IMR-90 (cell line): ENCODE results near the gene CXCL3. TPM values are rescaled to one million over a fixed set of nuclear protein-coding genes. Genes with fewer than 3 reads are reported as not detected.

Experiments used
- ATAC-seq: fragments of 200-7000 bp; cut with Tn5 transposase; 2 replicates; pipeline ENCODE4 v1.9.1; 2020; ENCODE audit warnings: low read depth, mild to moderate bottlenecking, moderate library complexity
- BruUV-seq: library from RNA; stranded (reverse); fragments of 400-500 nt; replicated peaks from 2 replicates; lab custom pipeline; 2021; lab: Mats Ljungman, UMichigan
- CTCF ChIA-PET: fragments of 300-600 bp; formaldehyde crosslinking; extraction: SDS; loops from one replicate; lab custom pipeline; 2021; ENCODE audit warnings: antibody characterized with exemption; lab: Yijun Ruan, JAX
- POLR2A ChIA-PET: fragments of 300-600 bp; sonication (Branson Sonifier 250); formaldehyde crosslinking; loops from one replicate; lab custom pipeline; 2022; ENCODE audit warnings: antibody characterized with exemption; ENCODE audit not compliant: unreplicated experiment; lab: Charles Lee
- DNase-seq: peaks from one replicate; pipeline ENCODE4 v3.0.0; 2013
- H2AFZ ChIP-seq: replicated peaks from 2 replicates; pipeline ENCODE3; 2013; ENCODE audit warnings: low read length, mild to moderate bottlenecking; ENCODE audit not compliant: poor library complexity
- H2AK5ac ChIP-seq: 2 replicates; pipeline ENCODE4 v1.6.1; 2013; ENCODE audit warnings: low read depth, low read length, inconsistent platforms
- H2AK9ac ChIP-seq: replicated peaks from 2 replicates; pipeline ENCODE3; 2013; ENCODE audit warnings: mild to moderate bottlenecking, low read depth, low read length, moderate library complexity; ENCODE audit not compliant: poor library complexity
- H2BK120ac ChIP-seq: 2 replicates; pipeline ENCODE4 v1.6.1; 2013; ENCODE audit warnings: low read depth, low read length, inconsistent platforms
- H2BK15ac ChIP-seq: 3 replicates; pipeline ENCODE4 v1.6.1; 2013; ENCODE audit warnings: low read depth, low read length, inconsistent platforms
- H2BK20ac ChIP-seq: 2 replicates; pipeline ENCODE4 v1.6.1; 2013; ENCODE audit warnings: low read depth, mild to moderate bottlenecking, inconsistent platforms, low read length, moderate library complexity
- H2BK5ac ChIP-seq: 2 replicates; pipeline ENCODE4 v1.6.1; 2013; ENCODE audit warnings: mild to moderate bottlenecking, low read depth, low read length, inconsistent platforms; ENCODE audit not compliant: poor library complexity, severe bottlenecking
- H3K14ac ChIP-seq: replicated peaks from 2 replicates; pipeline ENCODE4 v1.6.1; 2013; ENCODE audit warnings: low read depth, low read length, inconsistent platforms
- H3K18ac ChIP-seq: 2 replicates; pipeline ENCODE4 v1.6.1; 2013; ENCODE audit warnings: low read depth, low read length, control low read depth
- H3K23ac ChIP-seq: 2 replicates; pipeline ENCODE4 v1.6.1; 2013; ENCODE audit warnings: low read depth, low read length, inconsistent platforms
- H3K27ac ChIP-seq: 2 replicates; pipeline ENCODE4 v1.5.1; 2013; ENCODE audit warnings: mild to moderate bottlenecking, control low read depth, low read length; ENCODE audit not compliant: insufficient read depth
- H3K27me3 ChIP-seq: 2 replicates; pipeline ENCODE4 v1.6.1; 2013; ENCODE audit warnings: low read length; ENCODE audit not compliant: control insufficient read depth, insufficient read depth
- H3K36me3 ChIP-seq: 2 replicates; pipeline ENCODE4 v1.6.1; 2013; ENCODE audit warnings: low read length, mixed read lengths; ENCODE audit not compliant: control insufficient read depth, insufficient read depth
- H3K4ac ChIP-seq: 2 replicates; pipeline ENCODE4 v1.6.1; 2013; ENCODE audit warnings: low read depth, low read length, inconsistent platforms
- H3K4me1 ChIP-seq: 2 replicates; pipeline ENCODE4 v1.6.1; 2013; ENCODE audit warnings: low read length, mixed read lengths; ENCODE audit not compliant: control insufficient read depth, insufficient read depth
- H3K4me2 ChIP-seq: 2 replicates; pipeline ENCODE4 v1.6.1; 2013; ENCODE audit warnings: low read depth, mild to moderate bottlenecking, control low read depth, low read length, moderate library complexity
- H3K4me3 ChIP-seq: 2 replicates; pipeline ENCODE4 v1.5.1; 2013; ENCODE audit warnings: low read depth, mild to moderate bottlenecking, control low read depth, low read length, moderate library complexity; ENCODE audit not compliant: insufficient read depth
- H3K56ac ChIP-seq: 2 replicates; pipeline ENCODE4 v1.6.1; 2013; ENCODE audit warnings: low read length, inconsistent platforms; ENCODE audit not compliant: insufficient read depth; ENCODE audit errors: extremely low read depth
- H3K79me1 ChIP-seq, 2 experiments: 2 replicates each; pipeline ENCODE4 v1.6.1; 2013; ENCODE audit warnings: low read length in 2 of 2, inconsistent platforms in 1 of 2, low read depth in 1 of 2
- H3K9ac ChIP-seq: 2 replicates; pipeline ENCODE4 v1.6.1; 2013; ENCODE audit warnings: low read depth, low read length, control low read depth
- H3K9me1 ChIP-seq: 2 replicates; pipeline ENCODE4 v1.6.1; 2013; ENCODE audit warnings: low read length, inconsistent platforms; ENCODE audit not compliant: insufficient read depth
- H3K9me3 ChIP-seq: 2 replicates; pipeline ENCODE4 v1.6.1; 2013; ENCODE audit warnings: low read length; ENCODE audit not compliant: control insufficient read depth, insufficient read depth
- H4K20me1 ChIP-seq: 2 replicates; pipeline ENCODE4 v1.6.1; 2013; ENCODE audit warnings: low read length, inconsistent platforms; ENCODE audit not compliant: insufficient read depth
- H4K5ac ChIP-seq: 2 replicates; pipeline ENCODE4 v1.6.1; 2013; ENCODE audit warnings: mild to moderate bottlenecking, low read depth, low read length, control low read depth
- H4K8ac ChIP-seq, 2 experiments: 2 replicates each; pipeline ENCODE4 v1.6.1; 2013; ENCODE audit warnings: low read depth in 2 of 2, low read length in 2 of 2, control low read depth in 1 of 2, inconsistent platforms in 1 of 2
- H4K91ac ChIP-seq: 2 replicates; pipeline ENCODE4 v1.6.1; 2013; ENCODE audit warnings: low read depth, low read length, inconsistent platforms; ENCODE audit not compliant: insufficient read depth
- FOS ChIP-seq: fragments of 150-350 bp; IDR thresholded peaks from 2 replicates; pipeline ENCODE4 v1.6.1; 2016; ENCODE audit warnings: low read depth, low read length
- MAFK ChIP-seq: IDR thresholded peaks from 2 replicates; pipeline ENCODE4 v1.6.1; 2012; ENCODE audit warnings: low read depth, low read length, improper control_type of control experiment
- MAZ ChIP-seq: IDR thresholded peaks from 2 replicates; pipeline ENCODE4 v1.6.1; 2012; ENCODE audit warnings: low read depth, mild to moderate bottlenecking, low read length, improper control_type of control experiment, moderate library complexity, borderline replicate concordance
- NFE2L2 ChIP-seq: fragments of 150-350 bp; IDR thresholded peaks from 2 replicates; pipeline ENCODE4 v1.6.1; 2016; ENCODE audit warnings: low read depth, mild to moderate bottlenecking, low read length
- RCOR1 ChIP-seq: IDR thresholded peaks from 2 replicates; pipeline ENCODE4 v1.6.1; 2012; ENCODE audit warnings: mild to moderate bottlenecking, low read length, improper control_type of control experiment; ENCODE audit not compliant: insufficient replicate concordance
- WGBS, 2 experiments: methylation state at CpG; one replicate each; pipeline versions ENCODE4 v1.1.5 to v1.1.7; 2013; ENCODE audit warnings: missing lambda C conversion rate in 2 of 2; ENCODE audit not compliant: insufficient read length in 1 of 2; ENCODE audit errors: extremely low coverage in 2 of 2; 5-methylcytosine and 5-hydroxymethylcytosine counted together
- dilution Hi-C: fragments of 300-500 bp; cut with HindIII; formaldehyde crosslinking; loops from one replicate; pipeline ENCODE4 v1.14.3; 2018; ENCODE audit warnings: low sequenced_read_pairs; ENCODE audit not compliant: unreplicated experiment
- in situ Hi-C: fragments of 300-500 bp; cut with MboI; formaldehyde crosslinking; loops from 3 replicates; pipeline ENCODE4 v1.14.3; 2019; ENCODE audit warnings: low sequenced_read_pairs, inconsistent platforms, mixed read lengths
- intact Hi-C: fragments of 100-400 bp; cut with micrococcal nuclease; formaldehyde crosslinking; loops from 2 replicates; pipeline ENCODE4 v1.10.0; 2022
- polyA plus RNA-seq, 3 experiments: library from polyadenylated mRNA; depleted of rRNA; stranded (reverse); fragments of >200 nt; gene quantifications; 2 replicates each; pipeline ENCODE4 v1.2.3, GENCODE V29; 2012; ENCODE audit warnings: low replicate concordance in 1 of 3
- total RNA-seq: library from RNA; depleted of rRNA; stranded (reverse); fragments of >200 nt; gene quantifications from 2 replicates; pipeline ENCODE4 v1.2.3, GENCODE V29; 2012
- TF ChIP-seq, protein P1 (sequence below): conservative IDR thresholded peaks from 2 replicates; pipeline ENCODE4 v1.5.1; 2012; ENCODE audit warnings: mild to moderate bottlenecking, low read depth, low read length, improper control_type of control experiment

Gene CXCL3
- total and polyA plus RNA-seq, 2 of the 4 experiments (the other 2 are of a cell fraction): 0.18 to 0.74 TPM

DNA sequence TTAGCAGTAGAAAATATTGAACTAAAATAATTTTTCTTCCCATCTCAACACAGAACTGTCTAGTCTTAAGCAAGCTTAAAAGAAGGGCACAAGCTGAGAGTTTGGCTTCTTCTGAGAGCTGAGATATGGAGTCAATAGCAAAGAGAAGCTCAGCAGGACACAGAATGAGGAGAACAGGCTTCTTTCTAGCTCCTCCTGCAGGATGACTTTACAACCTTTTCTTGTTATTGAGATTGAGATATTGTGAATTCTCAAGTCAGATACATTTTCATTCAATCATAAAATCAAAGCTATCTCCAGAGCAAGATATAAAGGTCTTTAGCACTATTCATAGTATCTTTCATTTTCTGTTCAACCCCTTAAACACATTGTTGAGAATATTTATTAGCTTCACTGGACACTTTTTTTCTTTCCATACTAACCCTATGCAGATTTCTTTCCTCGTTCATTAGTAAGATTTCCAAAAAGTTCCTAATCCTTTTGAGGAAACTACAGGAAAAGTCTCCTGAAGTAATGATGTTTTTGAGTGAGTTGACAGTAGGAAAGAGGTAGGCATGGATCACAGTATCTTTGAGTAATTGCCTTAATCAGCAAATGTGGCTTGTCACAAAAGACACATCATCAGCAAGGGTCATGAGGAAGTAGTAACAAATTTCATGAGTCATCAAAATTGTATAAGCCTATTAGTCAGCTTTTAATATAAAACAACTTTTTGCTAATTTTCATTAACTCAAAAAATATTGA is 17.8 kb upstream of the CXCL3 start:
- Histone ChIP-seq H4K5ac (peak overlapping the region; percentile 88), H2AFZ (no peak overlapping the region), H3K9ac (no peak overlapping the region), H2AK5ac (no peak overlapping the region), H4K8ac (peak overlapping the region; percentile 3 to 29), H3K4ac (peak overlapping the region; percentile 14; the same call in 1 of the 2 replicates), H2BK5ac (peak overlapping the region; percentile 66), H3K9me3 (0 out of 2 replicates have a peak, but pooled peaks cover under 1% of the 10 kb centered on the region), H3K36me3 (no peaks in the 10 kb centered on the region), H3K4me1 (peaks cover 3% of the 10 kb centered on the region), H2AK9ac (no peak overlapping the region), H2BK20ac (peak overlapping the region; percentile 42; the same call in 1 of the 2 replicates), H3K4me2 (peak overlapping the region; percentile 38; the same call in 1 of the 2 replicates), H3K18ac (peak overlapping the region; percentile 79), H3K14ac (no peak overlapping the region), H3K79me1 (no peaks in the 10 kb centered on the region), H3K4me3 (no peak overlapping the region), H3K27ac (no peak overlapping the region), H3K56ac (no peak overlapping the region; the same call in 1 of the 2 replicates), H3K23ac (no peak overlapping the region), H4K91ac (peak overlapping the region; percentile 54), H2BK15ac (peak overlapping the region; percentile 94), H4K20me1 (no peaks in the 10 kb centered on the region), H3K27me3 (no peaks in the 10 kb centered on the region), H3K9me1 (no peaks in the 10 kb centered on the region; the same call in 1 of the 2 replicates), H2BK120ac (peak overlapping the region; percentile 55)
- peak; percentile 52 for DNase-seq
- no CpG with 5 or more reads among the region's 1 CpG for WGBS, 2 experiments
- intact Hi-C loops: no loop called here
- ChIA-PET CTCF (interaction anchor here (2.2 kb wide), 1 partner anchor 18 kb away, joined by 9 read pairs; the partner anchor contains the start of gene CXCL3), POLR2A (interaction anchor here (0.6 kb wide), 1 partner anchor 255 kb away, joined by 3 read pairs; no protein-coding TSS in a partner anchor)
- BruUV-seq: no TSS peak
- no peak for TF ChIP-seq MAZ
- TF ChIP-seq MAFK: peak; percentile 100
- TF ChIP-seq RCOR1: no peak
- peak; percentile 68 for TF ChIP-seq NFE2L2
- TF ChIP-seq FOS: no peak
- TF ChIP-seq, protein P1, sequence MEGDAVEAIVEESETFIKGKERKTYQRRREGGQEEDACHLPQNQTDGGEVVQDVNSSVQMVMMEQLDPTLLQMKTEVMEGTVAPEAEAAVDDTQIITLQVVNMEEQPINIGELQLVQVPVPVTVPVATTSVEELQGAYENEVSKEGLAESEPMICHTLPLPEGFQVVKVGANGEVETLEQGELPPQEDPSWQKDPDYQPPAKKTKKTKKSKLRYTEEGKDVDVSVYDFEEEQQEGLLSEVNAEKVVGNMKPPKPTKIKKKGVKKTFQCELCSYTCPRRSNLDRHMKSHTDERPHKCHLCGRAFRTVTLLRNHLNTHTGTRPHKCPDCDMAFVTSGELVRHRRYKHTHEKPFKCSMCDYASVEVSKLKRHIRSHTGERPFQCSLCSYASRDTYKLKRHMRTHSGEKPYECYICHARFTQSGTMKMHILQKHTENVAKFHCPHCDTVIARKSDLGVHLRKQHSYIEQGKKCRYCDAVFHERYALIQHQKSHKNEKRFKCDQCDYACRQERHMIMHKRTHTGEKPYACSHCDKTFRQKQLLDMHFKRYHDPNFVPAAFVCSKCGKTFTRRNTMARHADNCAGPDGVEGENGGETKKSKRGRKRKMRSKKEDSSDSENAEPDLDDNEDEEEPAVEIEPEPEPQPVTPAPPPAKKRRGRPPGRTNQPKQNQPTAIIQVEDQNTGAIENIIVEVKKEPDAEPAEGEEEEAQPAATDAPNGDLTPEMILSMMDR: peak; percentile 21; the same call in 1 of the 2 replicates
- ATAC-seq: peak; percentile 56
- dilution Hi-C loops: no loop called here
- in situ Hi-C loops: no loop called here
